ENCODE results near the gene CYP1A2.
"Not testable (repeated sequence)": the region's sequence is repeated elsewhere in the genome, so short reads cannot be mapped to it uniquely, and the experiment has no call there.

Gene CYP1A2

GRCh38 chr15:74748322-74748946 lies at the start of gene CYP1A2:
Gene CYP1A2, plus strand, starts transcription at chr15:74748845. Its CDS starts 894 bp downstream, at chr15:74749739.
- in situ Hi-C loops (cut with HindIII; ENCODE audit: low sequenced_read_pairs), result no loop called here

- in situ Hi-C loops (cut with HindIII; ENCODE audit: low sequenced_read_pairs), result no loop called here
Observed at GRCh38 chr15:74709011-74709410, 39.6 kb upstream of the CYP1A2 start.

- in situ Hi-C loops (cut with HindIII; ENCODE audit: low sequenced_read_pairs), result no loop called here
Observed at GRCh38 chr15:74709892-74710291, 38.8 kb upstream of the CYP1A2 start.

GRCh38 chr15:74710319-74711094 lies 38.1 kb upstream of the CYP1A2 start:
- in situ Hi-C loops (cut with HindIII; ENCODE audit: low sequenced_read_pairs), result no loop called here

- in situ Hi-C loops (cut with HindIII; ENCODE audit: low sequenced_read_pairs), result no loop called here
Observed at GRCh38 chr15:74712311-74712710, 36.3 kb upstream of the CYP1A2 start.

GRCh38 chr15:74716651-74717050 lies 32.0 kb upstream of the CYP1A2 start:
- in situ Hi-C loops (cut with HindIII; ENCODE audit: low sequenced_read_pairs), result no loop called here

- in situ Hi-C loops (cut with HindIII; ENCODE audit: low sequenced_read_pairs), result no loop called here
Observed at GRCh38 chr15:74722591-74722990, 26.1 kb upstream of the CYP1A2 start.

- in situ Hi-C loops (cut with HindIII; ENCODE audit: low sequenced_read_pairs), result no loop called here
Observed at GRCh38 chr15:74723187-74723586, 25.5 kb upstream of the CYP1A2 start.

GRCh38 chr15:74723754-74724334 lies 24.8 kb upstream of the CYP1A2 start:
- in situ Hi-C loops (cut with HindIII; ENCODE audit: low sequenced_read_pairs), result no loop called here

GRCh38 chr15:74724570-74725224 lies 23.9 kb upstream of the CYP1A2 start:
- in situ Hi-C loops (cut with HindIII; ENCODE audit: low sequenced_read_pairs), result no loop called here

GRCh38 chr15:74725225-74725774 lies 23.3 kb upstream of the CYP1A2 start, which contains the start of gene CYP1A1:
Gene CYP1A1, minus strand, starts transcription at chr15:74725528. Its CDS starts 2,431 bp downstream, at chr15:74723097.
- in situ Hi-C loops (cut with HindIII; ENCODE audit: low sequenced_read_pairs), result no loop called here

GRCh38 chr15:74725845-74726773 lies 22.5 kb upstream of the CYP1A2 start:
- in situ Hi-C loops (cut with HindIII; ENCODE audit: low sequenced_read_pairs), result no loop called here

- in situ Hi-C loops (cut with HindIII; ENCODE audit: low sequenced_read_pairs), result no loop called here
Observed at GRCh38 chr15:74726774-74727164, 21.9 kb upstream of the CYP1A2 start.

- in situ Hi-C loops (cut with HindIII; ENCODE audit: low sequenced_read_pairs), result no loop called here
Observed at GRCh38 chr15:74727727-74728126, 20.9 kb upstream of the CYP1A2 start.

- in situ Hi-C loops (cut with HindIII; ENCODE audit: low sequenced_read_pairs), result not testable (repeated sequence)
Observed at GRCh38 chr15:74728699-74729098, 19.9 kb upstream of the CYP1A2 start.

- in situ Hi-C loops (cut with HindIII; ENCODE audit: low sequenced_read_pairs), result not testable (repeated sequence)
Observed at GRCh38 chr15:74729372-74729771, 19.3 kb upstream of the CYP1A2 start.

- in situ Hi-C loops (cut with HindIII; ENCODE audit: low sequenced_read_pairs), result no loop called here
Observed at GRCh38 chr15:74730619-74731316, 17.9 kb upstream of the CYP1A2 start.

- in situ Hi-C loops (cut with HindIII; ENCODE audit: low sequenced_read_pairs), result no loop called here
Observed at GRCh38 chr15:74732846-74733245, 15.8 kb upstream of the CYP1A2 start.

GRCh38 chr15:74733269-74733668 lies 15.4 kb upstream of the CYP1A2 start:
- in situ Hi-C loops (cut with HindIII; ENCODE audit: low sequenced_read_pairs), result no loop called here
